Naive B cell (primary cell): ENCODE data around the gene C19orf44. TPM values are rescaled to one million over a fixed set of nuclear protein-coding genes. Genes with fewer than 3 reads are reported as not detected.

Experiments
- ATAC-seq, 2 donors: fragments of 150-1000 bp; cut with Tn5 transposase; 2 replicates each; pipeline ENCODE4 v1.10.0; 2021; ENCODE audit warnings: low read depth in 2 of 2, mild to moderate bottlenecking in 2 of 2, moderate library complexity in 2 of 2
- DNase-seq: peaks from one replicate; pipeline ENCODE4 v3.0.0; 2022
- H3K27ac Mint-ChIP-seq, 6 donors: one replicate each; pipeline ENCODE4 v1.8.0; 2020 to 2022; ENCODE audit warnings: mild to moderate bottlenecking in 6 of 6, mixed read lengths in 6 of 6, moderate library complexity in 5 of 6, inconsistent platforms in 2 of 6
- H3K27me3 Mint-ChIP-seq, 3 donors: one replicate each; pipeline ENCODE4 v1.8.0; 2021 to 2022; ENCODE audit warnings: mixed read lengths in 3 of 3, mild to moderate bottlenecking in 1 of 3
- H3K36me3 Mint-ChIP-seq, 2 donors: one replicate each; pipeline ENCODE4 v1.8.0; 2020 to 2022; ENCODE audit warnings: mixed read lengths in 2 of 2, inconsistent platforms in 1 of 2, mild to moderate bottlenecking in 1 of 2
- H3K4me1 Mint-ChIP-seq, 3 donors: one replicate each; pipeline ENCODE4 v1.8.0; 2020 to 2022; ENCODE audit warnings: mixed read lengths in 3 of 3, inconsistent platforms in 1 of 3, mild to moderate bottlenecking in 1 of 3, moderate library complexity in 1 of 3
- H3K4me3 Mint-ChIP-seq, 8 donors: one replicate each; pipeline ENCODE4 v1.8.0; 2020 to 2022; ENCODE audit warnings: mild to moderate bottlenecking in 8 of 8, mixed read lengths in 8 of 8, moderate library complexity in 8 of 8, inconsistent platforms in 2 of 8
- H3K9me3 Mint-ChIP-seq, 7 donors: one replicate each; pipeline ENCODE4 v1.8.0; 2020 to 2022; ENCODE audit warnings: mixed read lengths in 7 of 7, mild to moderate bottlenecking in 5 of 7, inconsistent platforms in 2 of 7, moderate library complexity in 1 of 7
- polyA plus RNA-seq, 6 donors: library from polyadenylated mRNA; unstranded; fragments of 300-500 nt; fragmentation: Illumina TruSeq; gene quantifications; one replicate each; pipeline ENCODE4 v1.2.3, GENCODE V29; 2021; ENCODE audit warnings: low read depth in 6 of 6

The C19orf44 gene
- polyA plus RNA-seq, 6 donors from 2014 or later, result 0.74 to 4.6 (median 1.4) TPM; not detected in 1

DNA sequence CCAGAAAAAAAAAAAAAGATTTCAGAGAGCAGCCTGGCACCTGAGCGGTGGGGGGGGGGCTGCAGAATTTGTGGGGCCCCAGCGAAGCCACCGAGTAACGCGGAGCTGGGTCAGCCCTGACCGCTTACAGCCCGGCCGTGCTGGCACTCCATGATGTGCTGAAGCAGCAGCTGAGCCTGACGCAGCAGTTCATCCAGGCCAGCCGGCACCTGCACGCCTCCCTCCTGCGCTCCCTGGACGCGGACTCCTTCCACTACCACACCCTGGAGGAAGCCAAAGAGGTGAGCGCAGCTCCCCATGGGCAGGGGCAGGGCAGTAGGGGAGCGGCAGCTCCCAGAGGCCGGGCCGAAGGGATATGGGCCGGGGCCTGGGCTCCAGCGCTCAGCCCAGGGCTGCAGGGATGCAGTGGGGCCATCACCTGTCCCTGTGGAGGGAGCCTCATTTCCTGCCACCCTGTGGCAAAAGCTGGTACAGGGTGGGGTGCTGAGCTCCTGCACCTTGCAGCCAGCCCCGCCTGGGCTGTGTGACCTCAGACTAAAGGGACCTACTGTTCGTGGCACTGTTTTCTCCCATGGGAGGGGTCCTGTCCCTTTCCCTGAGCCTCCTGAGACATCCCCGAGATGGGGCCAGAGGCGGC, 18.3 kb downstream of the C19orf44 start:
- Mint-ChIP-seq H3K36me3 (peaks cover under 1 to 5% of the 10 kb centered on the region in 2 donors), H3K27ac (no peak overlapping the region), H3K4me3 (no peak overlapping the region), H3K27me3 (no peaks in the 10 kb centered on the region), H3K9me3 (no peaks in the 10 kb centered on the region), H3K4me1 (no peaks in the 10 kb centered on the region)
- DNase-seq (no peak), ATAC-seq (no peak)

DNA sequence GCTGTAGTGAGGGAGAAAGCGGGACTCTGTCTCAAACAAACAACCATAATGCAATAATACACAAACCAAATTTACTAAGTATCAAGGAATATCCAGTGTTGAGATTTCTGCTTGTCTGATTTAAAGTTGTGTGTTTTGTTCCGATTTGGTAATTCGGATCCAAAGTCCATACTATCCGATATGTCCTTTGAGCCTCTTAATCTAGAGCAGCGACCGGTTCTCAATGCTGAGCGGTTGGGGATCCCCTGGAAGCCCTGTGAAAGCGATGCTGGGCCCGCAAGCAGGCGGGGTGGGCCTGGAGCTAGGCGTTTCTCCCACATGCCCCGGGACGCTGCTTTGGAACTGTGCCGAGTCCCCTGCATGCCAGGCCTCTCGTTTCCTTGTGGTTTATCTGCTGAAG, 20.2 kb downstream of the C19orf44 start:
- Mint-ChIP-seq H3K9me3 (no peaks in the 10 kb centered on the region), H3K27me3 (no peaks in the 10 kb centered on the region), H3K36me3 (peaks cover 0 to 6% of the 10 kb centered on the region in 2 donors), H3K4me1 (no peaks in the 10 kb centered on the region), H3K27ac (peak overlapping the region in 3 of 6 donors; percentile 7 to 85 (median 76)), H3K4me3 (no peak overlapping the region)
- no peak for DNase-seq
- no peak for ATAC-seq

DNA sequence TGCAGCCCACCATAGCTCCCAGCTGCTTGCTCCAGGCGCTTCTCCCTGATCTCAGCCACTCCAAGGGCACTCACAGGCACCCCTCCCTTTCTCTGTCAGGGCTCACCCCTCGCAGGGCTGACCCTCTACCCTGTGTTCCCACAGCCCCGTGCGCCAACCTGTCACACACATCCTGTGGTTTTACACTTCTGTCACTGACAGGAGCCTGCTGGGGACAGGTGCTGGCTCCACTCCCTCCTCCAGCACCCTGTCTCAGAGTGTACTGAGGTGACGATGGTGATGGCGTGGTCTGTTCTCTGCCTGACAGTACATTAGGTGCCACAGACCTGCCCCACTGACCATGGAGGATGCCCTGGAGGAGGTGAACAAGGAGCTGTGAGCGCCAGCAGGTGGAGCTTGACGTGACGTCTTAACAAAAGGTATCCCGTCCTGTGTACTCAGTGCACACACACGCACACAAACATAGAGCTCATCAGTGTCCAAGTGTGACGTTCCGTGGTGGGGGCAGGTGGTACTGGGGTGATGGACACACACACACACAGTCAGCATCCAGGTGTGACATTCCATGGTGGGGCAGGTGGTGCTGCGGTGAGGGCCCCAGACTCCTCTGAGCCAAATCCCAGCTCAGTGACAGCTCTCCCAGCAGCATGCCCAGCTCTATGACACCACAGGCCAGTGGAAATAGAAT, 20.9 kb downstream of the C19orf44 start:
- peaks cover 0 to 6% of the 10 kb centered on the region in 2 donors for H3K36me3 Mint-ChIP-seq
- DNase-seq (no peak), ATAC-seq (no peak)
- H3K27me3 Mint-ChIP-seq, result no peaks in the 10 kb centered on the region
- H3K4me3 Mint-ChIP-seq, result no peak overlapping the region
- no peak overlapping the region for H3K27ac Mint-ChIP-seq
- no peaks in the 10 kb centered on the region for H3K9me3 Mint-ChIP-seq
- H3K4me1 Mint-ChIP-seq, result no peaks in the 10 kb centered on the region

DNA sequence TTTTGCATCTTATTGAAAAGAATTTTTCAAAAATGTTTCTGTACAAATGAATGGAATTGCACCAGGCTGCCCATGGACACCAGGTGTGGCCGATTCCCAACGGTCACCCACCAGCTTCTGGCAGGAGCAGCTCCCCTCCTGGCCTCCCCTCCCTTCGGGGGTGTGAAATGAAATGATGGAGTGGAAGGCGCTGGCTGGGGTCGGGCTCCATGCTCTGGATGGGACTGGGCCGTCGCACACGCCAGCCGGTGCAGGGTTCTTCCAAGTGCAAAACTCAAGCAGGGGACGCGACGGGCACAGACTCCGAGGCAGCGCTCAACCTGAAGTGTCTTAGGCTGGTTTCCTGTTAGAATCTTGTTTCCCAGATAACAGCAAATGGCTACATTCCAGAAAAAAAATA, 21.9 kb downstream of the C19orf44 start:
- peaks cover 5 to 6% of the 10 kb centered on the region in 2 donors for H3K36me3 Mint-ChIP-seq
- H3K27me3 Mint-ChIP-seq, result no peaks in the 10 kb centered on the region
- no peak for DNase-seq
- ATAC-seq, result no peak
- peak overlapping the region in 1 of 6 donors; percentile 24 for H3K27ac Mint-ChIP-seq
- no peak overlapping the region for H3K4me3 Mint-ChIP-seq
- H3K9me3 Mint-ChIP-seq, result no peaks in the 10 kb centered on the region
- no peaks in the 10 kb centered on the region for H3K4me1 Mint-ChIP-seq

DNA sequence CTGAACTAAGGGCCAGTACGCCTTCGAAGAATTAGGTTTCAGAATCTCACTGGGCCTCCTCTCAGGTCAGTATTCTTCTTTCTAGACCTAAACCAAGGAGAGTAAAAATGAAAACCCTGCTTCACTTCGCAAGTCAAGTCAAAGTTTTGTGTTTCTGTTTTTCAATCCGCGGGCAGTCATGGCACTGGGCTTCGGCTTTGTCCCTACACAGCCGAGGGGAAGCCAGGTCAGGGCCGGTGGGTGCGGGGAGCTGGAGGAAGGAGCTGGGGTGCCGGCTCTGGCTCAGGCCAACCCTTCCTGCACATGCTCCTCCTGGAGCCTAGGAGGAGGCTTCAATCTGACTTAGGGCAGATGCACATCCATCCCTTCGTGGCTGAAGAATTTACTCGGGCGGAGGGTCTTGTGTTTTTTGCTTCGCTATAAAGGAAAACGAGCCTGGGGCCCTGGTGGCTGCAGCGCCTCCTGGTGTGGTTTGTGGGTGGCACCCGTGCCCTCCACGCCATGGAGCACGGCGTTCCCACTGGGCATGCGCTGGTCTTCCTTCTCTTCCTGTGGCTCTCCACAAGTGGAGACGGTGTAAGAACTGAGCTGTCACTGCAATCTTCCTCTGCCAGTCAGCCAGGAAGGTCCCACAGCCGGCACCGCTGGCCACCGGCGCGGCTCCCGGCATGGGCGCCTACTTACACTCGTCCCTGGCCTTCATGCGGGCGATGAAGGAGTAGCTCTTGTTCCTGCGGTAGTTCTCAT, 22.5 kb downstream of the C19orf44 start:
- H3K9me3 Mint-ChIP-seq, result no peaks in the 10 kb centered on the region
- peak overlapping the region in 3 of 6 donors; percentile 12 to 68 (median 24) for H3K27ac Mint-ChIP-seq
- no peaks in the 10 kb centered on the region for H3K4me1 Mint-ChIP-seq
- H3K4me3 Mint-ChIP-seq, result no peak overlapping the region
- DNase-seq (no peak), ATAC-seq (no peak)
- H3K27me3 Mint-ChIP-seq, result no peaks in the 10 kb centered on the region
- H3K36me3 Mint-ChIP-seq, result peaks cover 5 to 6% of the 10 kb centered on the region in 2 donors

DNA sequence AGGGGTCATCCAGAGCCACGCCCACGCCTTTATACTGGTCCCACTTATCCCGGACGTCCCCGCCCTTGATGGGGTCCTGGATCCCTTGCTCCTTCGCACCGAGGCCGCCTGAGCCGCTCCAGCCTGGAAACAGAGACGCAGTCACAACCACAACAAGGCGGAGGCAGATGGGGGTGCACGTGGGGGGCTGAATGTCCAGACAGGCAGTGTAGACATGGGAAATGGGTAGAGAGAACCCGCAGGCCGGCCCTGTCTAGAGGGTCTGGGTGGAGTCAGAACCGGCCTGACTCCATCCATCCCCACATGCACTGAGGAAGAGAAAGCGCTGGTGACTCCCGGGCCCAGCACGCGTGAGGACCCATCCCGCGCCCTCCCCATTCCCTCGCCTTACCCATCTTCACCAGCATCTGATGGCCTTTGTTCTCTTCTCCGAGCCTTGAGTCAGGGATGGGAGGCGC, 23.1 kb downstream of the C19orf44 start:
- Mint-ChIP-seq H3K9me3 (no peaks in the 10 kb centered on the region), H3K4me3 (no peak overlapping the region), H3K36me3 (peaks cover 5 to 6% of the 10 kb centered on the region in 2 donors), H3K27me3 (no peaks in the 10 kb centered on the region), H3K4me1 (no peaks in the 10 kb centered on the region), H3K27ac (peak overlapping the region in 1 of 6 donors; percentile 12)
- ATAC-seq (no peak), DNase-seq (no peak)

DNA sequence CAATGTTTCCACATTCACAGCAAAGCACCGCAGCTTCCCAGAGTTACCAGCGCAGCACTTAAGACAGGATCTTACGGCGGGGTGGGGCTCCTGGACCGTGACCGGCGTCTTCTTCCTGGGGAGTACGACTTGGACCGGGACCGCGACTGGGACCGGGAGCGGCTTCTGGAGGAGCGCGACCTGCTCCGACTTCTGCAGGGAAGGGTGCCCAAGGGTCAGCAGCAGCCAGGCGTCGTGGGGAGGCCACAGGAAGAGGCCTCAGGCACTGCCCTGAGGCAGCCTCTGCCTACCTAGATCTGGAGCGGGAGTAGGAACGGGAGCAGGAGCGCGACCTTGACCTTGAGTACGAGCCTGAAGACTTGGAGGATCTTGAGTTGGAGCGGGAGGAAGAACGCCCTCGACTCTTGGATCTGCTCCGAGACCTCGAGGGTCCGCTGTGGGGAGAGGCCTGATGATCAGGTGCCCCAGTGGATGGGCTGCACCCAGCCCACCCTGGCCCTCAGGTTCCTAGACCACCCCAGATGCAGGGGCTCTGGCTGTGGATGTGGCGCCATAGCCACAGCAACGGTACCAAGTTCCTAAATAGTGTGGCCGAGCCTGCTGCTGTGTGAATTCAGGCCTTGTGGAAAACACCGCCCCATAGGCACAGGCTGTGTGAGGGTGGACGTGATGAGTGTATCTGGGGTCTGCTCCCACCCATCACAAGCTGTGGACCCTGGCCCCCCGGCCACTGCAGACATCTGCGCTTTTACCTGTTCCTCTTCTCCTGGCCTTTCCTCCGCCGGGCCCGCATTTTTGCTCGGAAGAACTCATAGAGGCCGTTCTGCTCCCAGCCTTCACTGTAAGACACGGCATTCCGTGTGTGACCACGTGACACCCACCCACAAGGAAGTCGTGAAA, 24.1 kb downstream of the C19orf44 start:
- Mint-ChIP-seq H3K4me1 (no peaks in the 10 kb centered on the region), H3K9me3 (no peaks in the 10 kb centered on the region), H3K36me3 (peaks cover 5 to 6% of the 10 kb centered on the region in 2 donors), H3K27ac (peak overlapping the region in 2 of 6 donors; percentile 47 to 60), H3K4me3 (no peak overlapping the region), H3K27me3 (no peaks in the 10 kb centered on the region)
- ATAC-seq (no peak), DNase-seq (no peak)

DNA sequence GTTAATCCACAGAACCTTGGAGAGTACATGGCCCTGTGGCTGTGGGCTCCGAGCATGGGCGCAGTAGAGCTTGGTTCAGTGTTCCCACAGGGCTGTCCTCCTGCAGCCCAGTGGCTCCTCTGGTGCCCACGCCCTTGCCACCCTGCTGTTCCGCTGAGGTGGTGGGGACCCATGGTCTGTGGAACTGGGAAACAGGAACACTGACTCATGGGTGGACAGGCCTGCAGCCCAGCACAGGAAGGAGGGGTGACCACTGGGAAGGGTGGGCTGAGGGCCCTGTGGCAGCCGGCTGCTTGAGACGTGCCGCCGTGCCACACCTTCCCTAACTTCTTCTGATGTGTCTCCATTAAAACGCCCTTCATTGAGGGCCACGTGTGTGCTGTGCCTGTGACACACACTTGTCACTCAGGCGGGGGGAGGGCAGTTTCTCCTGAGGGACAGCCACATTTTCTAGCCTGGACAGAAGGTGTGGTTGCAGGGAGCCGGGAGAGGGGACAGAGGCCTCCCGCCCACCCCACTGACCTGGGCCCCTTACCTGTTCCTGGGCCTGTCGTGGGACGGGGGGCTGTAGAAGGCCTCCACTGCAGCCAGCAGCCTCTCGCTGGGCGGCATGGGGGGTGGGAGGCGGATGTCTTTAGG, 24.9 kb downstream of the C19orf44 start:
- H3K36me3 Mint-ChIP-seq, result peaks cover 5 to 6% of the 10 kb centered on the region in 2 donors
- ATAC-seq, result no peak

DNA sequence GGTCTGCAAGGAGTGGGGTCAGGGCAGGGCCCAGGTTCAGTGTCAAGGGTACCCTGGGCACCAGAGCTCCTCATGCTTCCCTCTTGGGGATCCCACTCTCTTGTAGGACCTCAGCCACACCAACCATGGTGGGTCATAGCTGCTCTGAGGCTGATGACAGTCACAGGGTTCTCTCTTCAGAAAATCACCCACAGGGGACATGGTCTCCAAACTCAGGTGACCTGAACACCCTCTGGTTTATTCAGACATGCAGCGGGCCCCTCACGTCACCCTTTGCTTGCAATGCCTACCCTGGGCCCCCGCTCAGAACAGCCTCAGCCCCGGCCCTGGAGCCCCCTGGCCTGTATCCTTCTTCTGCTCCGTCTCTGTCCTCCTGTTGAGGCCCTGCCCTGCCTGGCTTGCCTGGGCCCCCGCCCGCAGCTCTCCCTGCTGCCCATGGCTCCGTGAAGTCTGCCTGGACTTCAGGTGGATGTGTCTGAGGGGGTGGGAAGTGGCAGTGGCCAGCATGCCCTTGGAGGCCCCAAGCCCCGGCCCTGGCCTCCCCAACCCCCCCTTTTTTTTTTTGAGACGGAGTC, 25.6 kb downstream of the C19orf44 start:
- no peaks in the 10 kb centered on the region for H3K4me1 Mint-ChIP-seq
- H3K27ac Mint-ChIP-seq, result no peak overlapping the region
- H3K36me3 Mint-ChIP-seq, result peaks cover 5 to 6% of the 10 kb centered on the region in 2 donors
- DNase-seq (no peak), ATAC-seq (no peak)
- no peak overlapping the region for H3K4me3 Mint-ChIP-seq
- no peaks in the 10 kb centered on the region for H3K9me3 Mint-ChIP-seq
- H3K27me3 Mint-ChIP-seq, result no peaks in the 10 kb centered on the region

More for the DNA sequence above, 24.9 kb downstream of the C19orf44 start:
- Mint-ChIP-seq H3K4me1 (no peaks in the 10 kb centered on the region), H3K27me3 (no peaks in the 10 kb centered on the region), H3K9me3 (no peaks in the 10 kb centered on the region), H3K27ac (no peak overlapping the region), H3K4me3 (no peak overlapping the region)
- DNase-seq, result no peak

DNA sequence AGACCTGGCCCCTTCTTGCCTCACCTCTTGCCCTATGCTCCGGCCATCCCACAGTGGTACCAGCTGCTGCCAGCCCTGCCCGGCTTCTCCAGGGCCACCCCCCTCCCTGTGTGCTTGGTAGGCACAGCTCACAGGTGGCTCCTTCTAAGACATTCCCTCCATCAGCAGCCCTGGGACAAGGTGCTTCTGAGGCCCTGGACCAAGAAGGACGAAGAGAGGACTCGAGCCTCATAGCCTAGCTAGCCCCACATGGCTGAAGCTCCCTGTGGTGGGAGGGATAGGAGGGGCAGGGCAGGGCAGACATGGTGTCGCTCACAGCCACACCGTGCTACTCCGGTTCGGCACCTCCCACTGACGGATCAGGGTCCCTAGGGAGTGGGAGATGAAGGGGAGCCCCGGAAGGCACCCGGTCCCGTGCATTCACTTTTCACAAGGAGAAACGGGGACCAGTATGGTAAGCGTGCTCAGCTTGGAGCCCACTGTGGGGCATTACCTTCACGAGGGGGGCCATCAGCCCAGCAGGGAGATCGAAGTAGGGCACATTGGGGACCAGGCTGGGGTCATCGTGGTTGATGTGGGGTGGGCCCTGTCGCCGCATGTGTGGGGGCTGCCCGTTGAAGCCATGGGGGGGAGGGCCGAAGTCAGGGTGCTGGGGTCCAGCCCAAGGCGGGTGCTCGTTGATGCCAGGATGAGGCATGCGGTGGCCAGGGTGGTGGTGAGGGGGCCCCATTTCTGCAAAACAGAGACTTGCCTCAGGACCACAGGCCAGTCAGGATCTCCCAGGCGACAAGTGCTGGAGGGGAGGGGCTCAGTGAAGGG, 26.6 kb downstream of the C19orf44 start:
- H3K4me3 Mint-ChIP-seq, result no peak overlapping the region
- H3K36me3 Mint-ChIP-seq, result peaks cover 5 to 6% of the 10 kb centered on the region in 2 donors
- H3K9me3 Mint-ChIP-seq, result no peaks in the 10 kb centered on the region
- H3K27ac Mint-ChIP-seq, result peak overlapping the region in 1 of 6 donors; percentile 62
- DNase-seq (no peak), ATAC-seq (no peak)
- H3K27me3 Mint-ChIP-seq, result no peaks in the 10 kb centered on the region
- H3K4me1 Mint-ChIP-seq, result no peaks in the 10 kb centered on the region

DNA sequence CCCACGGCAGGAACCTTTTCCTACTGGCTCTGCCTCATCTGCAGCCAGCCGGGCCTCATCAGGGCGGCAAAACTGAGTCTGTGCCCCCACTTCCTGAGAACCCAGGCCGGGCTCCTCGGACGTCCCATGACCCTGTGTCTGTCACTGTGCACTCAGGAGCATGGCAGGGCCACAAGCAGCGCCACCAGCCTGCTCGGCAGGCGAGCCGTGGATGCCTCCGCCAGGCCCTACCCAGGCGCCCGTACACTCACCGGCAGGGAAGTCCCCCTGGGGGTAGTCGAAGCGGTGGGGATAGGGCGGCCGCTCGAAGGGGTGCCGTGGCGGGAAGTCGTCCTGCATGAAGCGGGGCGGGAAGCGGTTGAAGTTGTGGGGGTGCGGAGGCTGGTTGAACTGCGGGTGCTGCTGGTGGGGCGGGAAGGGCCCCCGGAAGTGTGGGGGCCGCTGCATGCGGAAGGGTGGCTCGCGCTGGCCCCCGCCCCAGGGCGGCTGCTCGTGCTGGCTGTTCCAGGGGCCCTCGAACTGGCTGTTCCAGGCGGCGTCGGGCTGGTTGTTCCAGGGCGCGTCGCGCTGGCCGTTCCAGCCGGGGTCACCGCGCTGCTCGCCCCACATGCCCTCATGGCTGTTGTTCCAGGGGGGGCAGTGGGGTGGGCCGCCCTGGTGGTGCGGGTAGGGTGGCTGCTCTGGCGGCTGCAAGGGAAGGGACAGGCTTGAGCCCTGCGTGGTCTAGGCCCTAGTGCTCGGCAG, 29.0 kb downstream of the C19orf44 start:
- no peaks in the 10 kb centered on the region for H3K9me3 Mint-ChIP-seq
- H3K36me3 Mint-ChIP-seq, result peaks cover 0 to 5% of the 10 kb centered on the region in 2 donors
- ATAC-seq (no peak), DNase-seq (no peak)
- H3K27ac Mint-ChIP-seq, result no peak overlapping the region
- no peaks in the 10 kb centered on the region for H3K27me3 Mint-ChIP-seq
- H3K4me1 Mint-ChIP-seq, result peaks cover 0 to 3% (median 0%) of the 10 kb centered on the region in 3 donors
- H3K4me3 Mint-ChIP-seq, result no peak overlapping the region
